ENCODE data around the gene MAP2K5.

GRCh38 chr15:67607329-67607728, 64.8 kb downstream of the MAP2K5 start:
- TF ChIP-seq, protein P1, sequence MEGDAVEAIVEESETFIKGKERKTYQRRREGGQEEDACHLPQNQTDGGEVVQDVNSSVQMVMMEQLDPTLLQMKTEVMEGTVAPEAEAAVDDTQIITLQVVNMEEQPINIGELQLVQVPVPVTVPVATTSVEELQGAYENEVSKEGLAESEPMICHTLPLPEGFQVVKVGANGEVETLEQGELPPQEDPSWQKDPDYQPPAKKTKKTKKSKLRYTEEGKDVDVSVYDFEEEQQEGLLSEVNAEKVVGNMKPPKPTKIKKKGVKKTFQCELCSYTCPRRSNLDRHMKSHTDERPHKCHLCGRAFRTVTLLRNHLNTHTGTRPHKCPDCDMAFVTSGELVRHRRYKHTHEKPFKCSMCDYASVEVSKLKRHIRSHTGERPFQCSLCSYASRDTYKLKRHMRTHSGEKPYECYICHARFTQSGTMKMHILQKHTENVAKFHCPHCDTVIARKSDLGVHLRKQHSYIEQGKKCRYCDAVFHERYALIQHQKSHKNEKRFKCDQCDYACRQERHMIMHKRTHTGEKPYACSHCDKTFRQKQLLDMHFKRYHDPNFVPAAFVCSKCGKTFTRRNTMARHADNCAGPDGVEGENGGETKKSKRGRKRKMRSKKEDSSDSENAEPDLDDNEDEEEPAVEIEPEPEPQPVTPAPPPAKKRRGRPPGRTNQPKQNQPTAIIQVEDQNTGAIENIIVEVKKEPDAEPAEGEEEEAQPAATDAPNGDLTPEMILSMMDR (IDR thresholded peaks at IDR 0.05) = no peak
- TF ChIP-seq ZNF263 (CRISPR knock-in tag; IDR thresholded peaks at IDR 0.05; ENCODE audit: low read depth) = no peak
- TF ChIP-seq RELA (CRISPR knock-in tag; IDR thresholded peaks at IDR 0.05; ENCODE audit: borderline replicate concordance) = no peak
- TF ChIP-seq NR2C2 (CRISPR knock-in tag; IDR thresholded peaks at IDR 0.05) = no peak
- TF ChIP-seq ZNF232 (CRISPR knock-in tag; IDR thresholded peaks at IDR 0.05) = no peak
- TF ChIP-seq ZNF512 (CRISPR knock-in tag; IDR thresholded peaks at IDR 0.05; ENCODE audit: borderline replicate concordance) = no peak
- no peak for TF ChIP-seq ESRRA (CRISPR knock-in tag; IDR thresholded peaks at IDR 0.05; ENCODE audit: borderline replicate concordance)
- TF ChIP-seq TP53 (CRISPR knock-in tag; IDR thresholded peaks at IDR 0.05) = no peak
- no peak for TF ChIP-seq FOXK1 (CRISPR knock-in tag; IDR thresholded peaks at IDR 0.05)
- TF ChIP-seq SOX15 (CRISPR knock-in tag; IDR thresholded peaks at IDR 0.05) = no peak
- TF ChIP-seq FOXP4 (CRISPR knock-in tag; IDR thresholded peaks at IDR 0.05) = no peak
- TF ChIP-seq FOXJ3 (CRISPR knock-in tag; IDR thresholded peaks at IDR 0.05; ENCODE audit: borderline replicate concordance) = no peak

All from WTC11 (cell line).